NCI-H226 (cell line): Measurements from ENCODE around the gene MUC5AC.
A peak's percentile ranks its signal among the peaks of the same experiment; 100 is the strongest.
"Not testable (repeated sequence)": the region's sequence is repeated elsewhere in the genome, so short reads cannot be mapped to it uniquely, and the experiment has no call there.

Experiments
- DNase-seq: peaks from one replicate; pipeline ENCODE4 v3.0.0-alpha.2; 2015

Gene MUC5AC

GRCh38 chr11:1157645-1158591 lies at the start of gene MUC5AC:
TSS of gene MUC5AC (plus strand) at chr11:1157953. CDS start at chr11:1158000, 47 bp downstream.
- DNase-seq = no peak

- no peak for DNase-seq
Observed at GRCh38 chr11:1108246-1108900, 49.4 kb upstream of the MUC5AC start.

GRCh38 chr11:1109101-1109917 lies 48.4 kb upstream of the MUC5AC start:
- no peak for DNase-seq

- DNase-seq = no peak
Observed at GRCh38 chr11:1109918-1110705, 47.6 kb upstream of the MUC5AC start.

GRCh38 chr11:1111545-1112212 lies 46.1 kb upstream of the MUC5AC start:
- DNase-seq = no peak

- no peak for DNase-seq
Observed at GRCh38 chr11:1112351-1113191, 45.2 kb upstream of the MUC5AC start.

GRCh38 chr11:1113405-1114201 lies 44.1 kb upstream of the MUC5AC start:
- no peak for DNase-seq

- not testable (repeated sequence) for DNase-seq
Observed at GRCh38 chr11:1115292-1115691, 42.5 kb upstream of the MUC5AC start.

- no peak for DNase-seq
Observed at GRCh38 chr11:1116104-1116503, 41.6 kb upstream of the MUC5AC start.

GRCh38 chr11:1116666-1117390 lies 40.9 kb upstream of the MUC5AC start:
- no peak for DNase-seq

GRCh38 chr11:1117992-1118391 lies 39.8 kb upstream of the MUC5AC start:
- no peak for DNase-seq

GRCh38 chr11:1118755-1119603 lies 38.8 kb upstream of the MUC5AC start:
- no peak for DNase-seq

- no peak for DNase-seq
Observed at GRCh38 chr11:1119604-1120146, 38.1 kb upstream of the MUC5AC start.

GRCh38 chr11:1120532-1121330 lies 37.0 kb upstream of the MUC5AC start:
- DNase-seq = no peak

- DNase-seq = no peak
Observed at GRCh38 chr11:1121331-1121812, 36.4 kb upstream of the MUC5AC start.

GRCh38 chr11:1121813-1122663 lies 35.7 kb upstream of the MUC5AC start:
- peak; percentile 39 for DNase-seq
